Anterior cingulate cortex (tissue), 58 donors: Measurements from ENCODE around the gene PRSS22.
A peak's percentile ranks its signal among the peaks of the same experiment; 100 is the strongest.

Source experiments
- DNase-seq, 58 donors: peaks; one replicate each; lab custom pipeline; 2025; lab: John Stamatoyannopoulos, UW

PRSS22 gene

GRCh38 chr16:2853531-2854073 is 4.4 kb downstream of the PRSS22 start:
- no peak for DNase-seq

- no peak for DNase-seq
Measured at GRCh38 chr16:2852731-2853507, 5.1 kb downstream of the PRSS22 start.

GRCh38 chr16:2852003-2852730 is 5.8 kb downstream of the PRSS22 start:
- no peak for DNase-seq

GRCh38 chr16:2848933-2849725 is 8.8 kb downstream of the PRSS22 start:
- DNase-seq = no peak

- no peak for DNase-seq
Measured at GRCh38 chr16:2846511-2847310, 11.3 kb downstream of the PRSS22 start.

- no peak for DNase-seq
Measured at GRCh38 chr16:2845116-2845515, 12.9 kb downstream of the PRSS22 start.

GRCh38 chr16:2843526-2843925 is 14.4 kb downstream of the PRSS22 start:
- no peak for DNase-seq

GRCh38 chr16:2842340-2843000 is 15.5 kb downstream of the PRSS22 start:
- DNase-seq = peak in 6 of 58 donors; percentile 7 to 40 (median 13)

- no peak for DNase-seq
Measured at GRCh38 chr16:2841606-2842339, 16.2 kb downstream of the PRSS22 start.

GRCh38 chr16:2840914-2841313 is 17.1 kb downstream of the PRSS22 start:
- no peak for DNase-seq

GRCh38 chr16:2839650-2840450 is 18.1 kb downstream of the PRSS22 start:
- no peak for DNase-seq

- DNase-seq = peak in 54 of 58 donors; percentile 4 to 76 (median 52)
Measured at GRCh38 chr16:2838928-2839327, 19.0 kb downstream of the PRSS22 start.

- DNase-seq = no peak
Measured at GRCh38 chr16:2836646-2837508, 21.1 kb downstream of the PRSS22 start.

- DNase-seq = peak in 10 of 58 donors; percentile 2 to 47 (median 12)
Measured at GRCh38 chr16:2835638-2836493, 22.1 kb downstream of the PRSS22 start.

- DNase-seq = no peak
Measured at GRCh38 chr16:2834968-2835367, 23.0 kb downstream of the PRSS22 start.

GRCh38 chr16:2833776-2834175 is 24.2 kb downstream of the PRSS22 start:
- DNase-seq = no peak
